HepG2 (cell line): Measurements from ENCODE around the gene SAPCD2.

ENCODE experiments used
- CTCF ChIP-seq: sonication (generic); formaldehyde crosslinking; IDR thresholded peaks from 2 replicates; pipeline ENCODE4 v1.5.0; 2020; ENCODE audit warnings: mild to moderate bottlenecking, missing genetic modification reagents, moderate library complexity
- FOXA3 ChIP-seq: IDR thresholded peaks from 2 replicates; pipeline ENCODE4 v1.6.1; 2016; ENCODE audit warnings: missing genetic modification reagents, missing compliant biosample characterization
- HMG20B ChIP-seq: conservative IDR thresholded peaks from 2 replicates; pipeline ENCODE4 v1.6.1; 2016; ENCODE audit warnings: missing genetic modification reagents, missing compliant biosample characterization
- MXI1 ChIP-seq: IDR thresholded peaks from 3 replicates; pipeline ENCODE4 v1.6.1; 2012; ENCODE audit warnings: low read depth, low read length, inconsistent platforms, borderline replicate concordance
- POLR2A ChIP-seq, 2 experiments: IDR thresholded peaks; 2 replicates each; pipeline ENCODE4 v1.6.1; 2011; ENCODE audit warnings: low read depth in 2 of 2, low read length in 2 of 2, mild to moderate bottlenecking in 1 of 2, moderate library complexity in 1 of 2; ENCODE audit not compliant: insufficient read depth in 1 of 2
- ZFP91 ChIP-seq: sonication (generic); formaldehyde crosslinking; IDR thresholded peaks from 2 replicates; pipeline ENCODE4 v1.9.0; 2022; ENCODE audit warnings: missing genetic modification reagents, mild to moderate bottlenecking, borderline replicate concordance
- ZNF274 ChIP-seq: sonication (generic); formaldehyde crosslinking; IDR thresholded peaks from 2 replicates; pipeline ENCODE4 v1.5.1; 2020; ENCODE audit warnings: mild to moderate bottlenecking, missing genetic modification reagents
- ZNF468 ChIP-seq: sonication (generic); formaldehyde crosslinking; IDR thresholded peaks from 2 replicates; pipeline ENCODE4 v1.8.0; 2022; ENCODE audit warnings: mild to moderate bottlenecking, moderate library complexity, missing genetic modification reagents
- TF ChIP-seq, protein P1 (sequence below): fragments of 450-650 bp; IDR thresholded peaks from 2 replicates; pipeline ENCODE4 v1.6.1; 2016
- TF ChIP-seq, protein P2 (sequence below): sonication (generic); formaldehyde crosslinking; IDR thresholded peaks from 2 replicates; pipeline ENCODE4 v1.4.0; 2020; ENCODE audit warnings: missing genetic modification reagents, mild to moderate bottlenecking, borderline replicate concordance

GRCh38 chr9:137076636-137077009, 6.3 kb upstream of the SAPCD2 start:
- TF ChIP-seq ZFP91 (CRISPR knock-in tag): no peak
- TF ChIP-seq, protein P1, sequence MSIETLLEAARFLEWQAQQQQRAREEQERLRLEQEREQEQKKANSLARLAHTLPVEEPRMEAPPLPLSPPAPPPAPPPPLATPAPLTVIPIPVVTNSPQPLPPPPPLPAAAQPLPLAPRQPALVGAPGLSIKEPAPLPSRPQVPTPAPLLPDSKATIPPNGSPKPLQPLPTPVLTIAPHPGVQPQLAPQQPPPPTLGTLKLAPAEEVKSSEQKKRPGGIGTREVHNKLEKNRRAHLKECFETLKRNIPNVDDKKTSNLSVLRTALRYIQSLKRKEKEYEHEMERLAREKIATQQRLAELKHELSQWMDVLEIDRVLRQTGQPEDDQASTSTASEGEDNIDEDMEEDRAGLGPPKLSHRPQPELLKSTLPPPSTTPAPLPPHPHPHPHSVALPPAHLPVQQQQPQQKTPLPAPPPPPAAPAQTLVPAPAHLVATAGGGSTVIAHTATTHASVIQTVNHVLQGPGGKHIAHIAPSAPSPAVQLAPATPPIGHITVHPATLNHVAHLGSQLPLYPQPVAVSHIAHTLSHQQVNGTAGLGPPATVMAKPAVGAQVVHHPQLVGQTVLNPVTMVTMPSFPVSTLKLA: no peak
- no peak for TF ChIP-seq CTCF (CRISPR knock-in tag)
- TF ChIP-seq ZNF468 (CRISPR knock-in tag): no peak
- no peak for TF ChIP-seq FOXA3 (CRISPR knock-in tag)
- TF ChIP-seq MXI1: no peak
- no peak for TF ChIP-seq POLR2A (IDR thresholded peaks at IDR 0.05; ENCODE audit: insufficient read depth in 1 of 2, low read depth in 2 of 2, low read length in 2 of 2)
- TF ChIP-seq, protein P2, sequence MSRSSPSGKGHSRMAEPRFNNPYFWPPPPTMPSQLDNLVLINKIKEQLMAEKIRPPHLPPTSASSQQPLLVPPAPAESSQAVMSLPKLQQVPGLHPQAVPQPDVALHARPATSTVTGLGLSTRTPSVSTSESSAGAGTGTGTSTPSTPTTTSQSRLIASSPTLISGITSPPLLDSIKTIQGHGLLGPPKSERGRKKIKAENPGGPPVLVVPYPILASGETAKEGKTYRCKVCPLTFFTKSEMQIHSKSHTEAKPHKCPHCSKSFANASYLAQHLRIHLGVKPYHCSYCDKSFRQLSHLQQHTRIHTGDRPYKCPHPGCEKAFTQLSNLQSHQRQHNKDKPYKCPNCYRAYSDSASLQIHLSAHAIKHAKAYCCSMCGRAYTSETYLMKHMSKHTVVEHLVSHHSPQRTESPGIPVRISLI (CRISPR knock-in tag): no peak
- TF ChIP-seq HMG20B: no peak
- no peak for TF ChIP-seq ZNF274 (CRISPR knock-in tag)
